Loucy (cell line): Measurements from ENCODE around the gene GLG1.
"Not testable (repeated sequence)": the region's sequence is repeated elsewhere in the genome, so short reads cannot be mapped to it uniquely, and the experiment has no call there.

Experiments
- H2AFZ ChIP-seq: fragments of 200-600 bp; sonication (generic); 2 replicates; pipeline ENCODE4 v1.6.0; 2016; ENCODE audit warnings: antibody characterized with exemption, mild to moderate bottlenecking, low read length, moderate library complexity
- H3F3A ChIP-seq: fragments of 200-600 bp; 2 replicates; pipeline ENCODE4 v1.6.0; 2016; ENCODE audit warnings: antibody characterized with exemption, low read depth, mild to moderate bottlenecking
- H3K27me3 ChIP-seq: fragments of 200-600 bp; sonication (generic); 2 replicates; pipeline ENCODE4 v1.6.1; 2014; ENCODE audit warnings: low read length, mild to moderate bottlenecking; ENCODE audit not compliant: insufficient read depth, poor library complexity, severe bottlenecking
- H3K36me3 ChIP-seq: fragments of 200-600 bp; sonication (generic); 2 replicates; pipeline ENCODE4 v1.6.1; 2016; ENCODE audit warnings: low read length; ENCODE audit not compliant: insufficient read depth
- H3K4me1 ChIP-seq: fragments of 200-600 bp; sonication (generic); 2 replicates; pipeline ENCODE4 v1.5.1; 2014; ENCODE audit warnings: low read length, mild to moderate bottlenecking; ENCODE audit not compliant: insufficient read depth, poor library complexity, severe bottlenecking
- H3K4me2 ChIP-seq: fragments of 200-600 bp; sonication (generic); 2 replicates; pipeline ENCODE4 v1.6.0; 2014; ENCODE audit warnings: antibody characterized with exemption, low read length, low read depth, mild to moderate bottlenecking; ENCODE audit not compliant: poor library complexity, severe bottlenecking
- H3K4me3 ChIP-seq: fragments of 200-600 bp; sonication (generic); 2 replicates; pipeline ENCODE4 v1.5.1; 2014; ENCODE audit warnings: low read length, mild to moderate bottlenecking, mixed read lengths; ENCODE audit not compliant: poor library complexity, severe bottlenecking
- H3K79me2 ChIP-seq: fragments of 200-600 bp; sonication (generic); 2 replicates; pipeline ENCODE4 v1.6.1; 2014; ENCODE audit warnings: low read length; ENCODE audit not compliant: insufficient read depth
- H3K9ac ChIP-seq: fragments of 200-600 bp; sonication (generic); 2 replicates; pipeline ENCODE4 v1.6.0; 2014; ENCODE audit warnings: mild to moderate bottlenecking, low read depth, low read length, moderate library complexity; ENCODE audit not compliant: poor library complexity, severe bottlenecking
- H3K9me2 ChIP-seq: fragments of 200-600 bp; sonication (generic); replicated peaks from 2 replicates; pipeline ENCODE4 v1.6.1; 2016; ENCODE audit warnings: low read depth, low read length, mixed read lengths
- H3K9me3 ChIP-seq: fragments of 200-600 bp; sonication (generic); 2 replicates; pipeline ENCODE4 v1.6.1; 2014; ENCODE audit warnings: mild to moderate bottlenecking, antibody characterized with exemption, low read length, low read depth; ENCODE audit not compliant: insufficient read depth
- H4K20me1 ChIP-seq: fragments of 200-600 bp; sonication (generic); 2 replicates; pipeline ENCODE4 v1.6.0; 2014; ENCODE audit warnings: antibody characterized with exemption, low read length, mild to moderate bottlenecking; ENCODE audit not compliant: insufficient read depth, poor library complexity, severe bottlenecking

GLG1 gene

GRCh38 chr16:74542911-74543578 lies 63.9 kb downstream of the GLG1 start:
- not testable (repeated sequence) for H3K4me1 ChIP-seq

GRCh38 chr16:74540663-74541062 lies 66.3 kb downstream of the GLG1 start:
- not testable (repeated sequence) for H3K4me3 ChIP-seq, H2AFZ ChIP-seq, H3K9ac ChIP-seq, H3K79me2 ChIP-seq, H4K20me1 ChIP-seq, H3F3A ChIP-seq, H3K9me3 ChIP-seq, H3K4me1 ChIP-seq, H3K36me3 ChIP-seq, H3K27me3 ChIP-seq, H3K9me2 ChIP-seq, H3K4me2 ChIP-seq

More at GRCh38 chr16:74542911-74543578, 63.9 kb downstream of the GLG1 start:
- not testable (repeated sequence) for H3K79me2 ChIP-seq, H2AFZ ChIP-seq, H3K36me3 ChIP-seq, H3K4me2 ChIP-seq, H3K27me3 ChIP-seq, H3K4me3 ChIP-seq, H3F3A ChIP-seq, H3K9ac ChIP-seq, H4K20me1 ChIP-seq, H3K9me2 ChIP-seq, H3K9me3 ChIP-seq

GRCh38 chr16:74538801-74539200 lies 68.1 kb downstream of the GLG1 start:
- not testable (repeated sequence) for H3K4me3 ChIP-seq, H3K9me2 ChIP-seq, H3K4me1 ChIP-seq, H3K36me3 ChIP-seq, H3K4me2 ChIP-seq, H3K79me2 ChIP-seq, H3K9me3 ChIP-seq, H3F3A ChIP-seq, H3K9ac ChIP-seq, H4K20me1 ChIP-seq, H3K27me3 ChIP-seq, H2AFZ ChIP-seq

DNA sequence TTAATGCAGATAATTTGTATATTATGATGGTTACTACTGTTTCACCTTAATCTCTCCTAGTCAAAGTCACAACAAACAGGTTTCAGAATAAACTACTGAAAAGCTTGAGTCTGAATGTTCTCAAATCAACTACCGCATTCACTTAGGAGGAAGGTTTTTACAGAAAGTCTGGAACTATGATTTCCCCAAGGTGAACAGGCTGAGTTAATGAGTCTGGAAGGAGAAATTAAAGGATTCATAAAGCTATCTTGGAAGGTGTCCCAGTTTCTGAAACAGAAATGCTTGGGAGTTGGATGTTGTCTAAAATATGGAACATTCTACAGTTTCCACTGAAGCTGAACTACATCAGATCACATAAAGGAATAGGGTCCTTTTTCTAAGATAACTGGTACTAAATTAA lies 69.2 kb downstream of the GLG1 start:
- not testable (repeated sequence) for H3K9ac ChIP-seq, H3K4me1 ChIP-seq, H3K79me2 ChIP-seq, H3F3A ChIP-seq, H2AFZ ChIP-seq, H3K9me2 ChIP-seq, H3K27me3 ChIP-seq, H3K36me3 ChIP-seq, H3K4me2 ChIP-seq, H3K4me3 ChIP-seq, H4K20me1 ChIP-seq, H3K9me3 ChIP-seq

GRCh38 chr16:74534650-74535049 lies 72.3 kb downstream of the GLG1 start:
- not testable (repeated sequence) for H3K9me3 ChIP-seq, H2AFZ ChIP-seq, H3K27me3 ChIP-seq, H3K4me1 ChIP-seq, H3K36me3 ChIP-seq, H3F3A ChIP-seq, H3K79me2 ChIP-seq, H3K9ac ChIP-seq, H3K4me3 ChIP-seq, H3K9me2 ChIP-seq, H4K20me1 ChIP-seq, H3K4me2 ChIP-seq
